Esophagus muscularis mucosa (tissue), 4 donors: ENCODE data around the gene SLC12A8.

ENCODE experiments used
- EP300 ChIP-seq: sonication (generic); formaldehyde crosslinking; IDR thresholded peaks from one replicate; pipeline ENCODE4 v1.6.1; 2017; ENCODE audit warnings: antibody characterized with exemption
- POLR2A ChIP-seq: fragments of 450-650 bp; IDR thresholded peaks from one replicate; pipeline ENCODE4 v1.6.1; 2017; ENCODE audit warnings: antibody characterized with exemption, moderate library complexity, mild to moderate bottlenecking, low read depth
- POLR2AphosphoS5 ChIP-seq, 2 donors: sonication (generic); formaldehyde crosslinking; IDR thresholded peaks; one replicate each; pipeline ENCODE4 v1.6.1; 2017; ENCODE audit warnings: antibody characterized with exemption in 2 of 2
- TF ChIP-seq, protein P1 (sequence below), 3 experiments: fragments of 200-600 bp in 2 of 3; fragments of 450-650 bp in 1 of 3; sonication (generic) in 2 of 3; IDR thresholded peaks; one replicate each; pipeline ENCODE4 v1.5.1; 2017 to 2019; ENCODE audit warnings: antibody characterized with exemption in 3 of 3, mild to moderate bottlenecking in 2 of 3, moderate library complexity in 1 of 3

DNA sequence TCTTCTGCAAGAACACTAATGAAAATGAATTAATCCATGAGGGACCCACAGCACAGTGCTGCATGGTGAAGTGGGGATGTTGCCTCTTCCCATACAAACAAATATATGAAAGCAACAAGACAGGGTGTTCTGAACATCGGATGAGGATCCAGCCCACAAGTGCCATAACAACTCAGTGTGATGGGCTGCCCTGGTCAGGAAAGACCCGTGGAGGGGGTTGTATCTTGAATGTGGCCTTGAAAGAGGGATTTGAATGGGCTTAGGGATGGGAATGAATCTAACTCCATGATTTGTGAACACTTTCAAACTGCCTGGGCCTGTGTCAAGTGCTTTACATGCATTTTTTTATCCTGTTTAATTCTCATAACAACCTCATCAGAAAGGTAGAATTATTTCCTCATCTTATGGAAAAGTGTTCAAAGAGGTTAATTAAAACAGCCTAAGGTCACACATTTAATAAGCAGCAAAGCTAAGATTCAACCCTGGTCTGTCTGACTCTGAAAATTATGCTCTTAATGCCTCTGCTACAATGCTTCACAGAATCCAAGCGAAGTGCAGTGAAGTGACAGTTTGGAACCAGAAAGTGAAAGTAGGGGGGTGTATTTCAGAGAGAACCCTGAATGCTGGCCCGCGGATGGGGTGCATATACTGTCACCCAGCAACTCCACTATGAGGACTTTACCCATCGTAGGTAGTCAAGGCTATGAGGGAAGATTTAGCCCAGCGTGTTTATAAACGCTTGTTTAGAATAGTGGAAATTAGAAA is 91.1 kb downstream of the SLC12A8 start:
- TF ChIP-seq, protein P1, sequence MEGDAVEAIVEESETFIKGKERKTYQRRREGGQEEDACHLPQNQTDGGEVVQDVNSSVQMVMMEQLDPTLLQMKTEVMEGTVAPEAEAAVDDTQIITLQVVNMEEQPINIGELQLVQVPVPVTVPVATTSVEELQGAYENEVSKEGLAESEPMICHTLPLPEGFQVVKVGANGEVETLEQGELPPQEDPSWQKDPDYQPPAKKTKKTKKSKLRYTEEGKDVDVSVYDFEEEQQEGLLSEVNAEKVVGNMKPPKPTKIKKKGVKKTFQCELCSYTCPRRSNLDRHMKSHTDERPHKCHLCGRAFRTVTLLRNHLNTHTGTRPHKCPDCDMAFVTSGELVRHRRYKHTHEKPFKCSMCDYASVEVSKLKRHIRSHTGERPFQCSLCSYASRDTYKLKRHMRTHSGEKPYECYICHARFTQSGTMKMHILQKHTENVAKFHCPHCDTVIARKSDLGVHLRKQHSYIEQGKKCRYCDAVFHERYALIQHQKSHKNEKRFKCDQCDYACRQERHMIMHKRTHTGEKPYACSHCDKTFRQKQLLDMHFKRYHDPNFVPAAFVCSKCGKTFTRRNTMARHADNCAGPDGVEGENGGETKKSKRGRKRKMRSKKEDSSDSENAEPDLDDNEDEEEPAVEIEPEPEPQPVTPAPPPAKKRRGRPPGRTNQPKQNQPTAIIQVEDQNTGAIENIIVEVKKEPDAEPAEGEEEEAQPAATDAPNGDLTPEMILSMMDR (IDR thresholded peaks at IDR 0.05) = no peak
- TF ChIP-seq POLR2A = no peak
- no peak for TF ChIP-seq EP300
- no peak for TF ChIP-seq POLR2AphosphoS5 (IDR thresholded peaks at IDR 0.05)
